ENCODE results near the gene KIF25. TPM values are rescaled to one million over a fixed set of nuclear protein-coding genes. Genes with fewer than 3 reads are reported as not detected.

Gene KIF25
- total and polyA plus RNA-seq, 7 donors, result 0.50 to 0.54 TPM; not detected in 5

GRCh38 chr6:167951781-167952511, 45.5 kb upstream of the KIF25 start:
- 93% methylated on average over 29 of the region's 29 CpGs for WGBS, 2 donors
- intact Hi-C loops (cut with DNase I), result no loop called here
- Histone ChIP-seq H3K36me3 (peaks cover 11 to 77% (median 43%) of the 10 kb centered on the region in 4 donors), H3K9me3 (no peaks in the 10 kb centered on the region), H3K27me3 (no peaks in the 10 kb centered on the region), H3K4me1 (no peaks in the 10 kb centered on the region), H3K27ac (no peak overlapping the region), H3K4me3 (no peak overlapping the region)
- TF ChIP-seq EP300 (IDR thresholded peaks at IDR 0.05) (no peak), CTCF (IDR thresholded peaks at IDR 0.05) (no peak), POLR2AphosphoS5 (IDR thresholded peaks at IDR 0.05) (no peak), POLR2A (IDR thresholded peaks at IDR 0.05) (no peak)
- no peak for DNase-seq

GRCh38 chr6:167952512-167952859, 45.0 kb upstream of the KIF25 start:
- no peak for DNase-seq
- peaks cover 11 to 74% (median 42%) of the 10 kb centered on the region in 4 donors for H3K36me3 ChIP-seq
- H3K4me1 ChIP-seq, result no peaks in the 10 kb centered on the region
- H3K4me3 ChIP-seq, result no peak overlapping the region
- H3K27me3 ChIP-seq, result no peaks in the 10 kb centered on the region
- WGBS, 2 donors, result 19 to 69% methylated on average over 1 of the region's 1 CpG
- TF ChIP-seq POLR2A (IDR thresholded peaks at IDR 0.05) (no peak), EP300 (IDR thresholded peaks at IDR 0.05) (no peak), CTCF (IDR thresholded peaks at IDR 0.05) (no peak), POLR2AphosphoS5 (IDR thresholded peaks at IDR 0.05) (no peak)
- no peak overlapping the region for H3K27ac ChIP-seq
- intact Hi-C loops (cut with DNase I), result no loop called here
- no peaks in the 10 kb centered on the region for H3K9me3 ChIP-seq

GRCh38 chr6:167953551-167953950, 43.9 kb upstream of the KIF25 start:
- intact Hi-C loops (cut with DNase I), result no loop called here
- 91 to 94% methylated on average over 5 of the region's 5 CpGs for WGBS, 2 donors
- no peak overlapping the region for H3K4me3 ChIP-seq
- H3K27ac ChIP-seq, result no peak overlapping the region
- TF ChIP-seq POLR2AphosphoS5 (IDR thresholded peaks at IDR 0.05), result no peak
- no peak for TF ChIP-seq CTCF (IDR thresholded peaks at IDR 0.05)
- TF ChIP-seq POLR2A (IDR thresholded peaks at IDR 0.05), result no peak
- TF ChIP-seq EP300 (IDR thresholded peaks at IDR 0.05), result no peak
- peaks cover 11 to 63% (median 36%) of the 10 kb centered on the region in 4 donors for H3K36me3 ChIP-seq
- no peaks in the 10 kb centered on the region for H3K4me1 ChIP-seq
- H3K27me3 ChIP-seq, result no peaks in the 10 kb centered on the region
- no peak for DNase-seq
- no peaks in the 10 kb centered on the region for H3K9me3 ChIP-seq

GRCh38 chr6:167954151-167954550, 43.3 kb upstream of the KIF25 start:
- no peaks in the 10 kb centered on the region for H3K9me3 ChIP-seq
- intact Hi-C loops (cut with DNase I), result no loop called here
- H3K4me3 ChIP-seq, result no peak overlapping the region
- no peak overlapping the region for H3K27ac ChIP-seq
- 89 to 94% methylated on average over 3 of the region's 3 CpGs for WGBS, 2 donors
- H3K4me1 ChIP-seq, result no peaks in the 10 kb centered on the region
- no peaks in the 10 kb centered on the region for H3K27me3 ChIP-seq
- DNase-seq, result no peak
- TF ChIP-seq POLR2AphosphoS5 (IDR thresholded peaks at IDR 0.05) (no peak), CTCF (IDR thresholded peaks at IDR 0.05) (no peak), EP300 (IDR thresholded peaks at IDR 0.05) (no peak), POLR2A (IDR thresholded peaks at IDR 0.05) (no peak)
- H3K36me3 ChIP-seq, result peaks cover 11 to 57% (median 31%) of the 10 kb centered on the region in 4 donors

- no peaks in the 10 kb centered on the region for H3K4me1 ChIP-seq
- peaks cover 8 to 34% (median 13%) of the 10 kb centered on the region in 4 donors for H3K36me3 ChIP-seq
- no peaks in the 10 kb centered on the region for H3K9me3 ChIP-seq
- 93 to 95% methylated on average over 6 of the region's 6 CpGs for WGBS, 2 donors
- no peaks in the 10 kb centered on the region for H3K27me3 ChIP-seq
- TF ChIP-seq CTCF (IDR thresholded peaks at IDR 0.05) (no peak), POLR2A (IDR thresholded peaks at IDR 0.05) (no peak), POLR2AphosphoS5 (IDR thresholded peaks at IDR 0.05) (no peak), EP300 (IDR thresholded peaks at IDR 0.05) (no peak)
- intact Hi-C loops (cut with DNase I), result no loop called here
- no peak overlapping the region for H3K4me3 ChIP-seq
- DNase-seq, result no peak
- no peak overlapping the region for H3K27ac ChIP-seq
Measured at GRCh38 chr6:167956491-167956890, 41.0 kb upstream of the KIF25 start.
